ENCODE results near the gene YARS2.

- TF ChIP-seq EZH2 (optimal IDR thresholded peaks at IDR 0.05; ENCODE audit: low read depth, low read length), result no peak
- TF ChIP-seq, protein P1, sequence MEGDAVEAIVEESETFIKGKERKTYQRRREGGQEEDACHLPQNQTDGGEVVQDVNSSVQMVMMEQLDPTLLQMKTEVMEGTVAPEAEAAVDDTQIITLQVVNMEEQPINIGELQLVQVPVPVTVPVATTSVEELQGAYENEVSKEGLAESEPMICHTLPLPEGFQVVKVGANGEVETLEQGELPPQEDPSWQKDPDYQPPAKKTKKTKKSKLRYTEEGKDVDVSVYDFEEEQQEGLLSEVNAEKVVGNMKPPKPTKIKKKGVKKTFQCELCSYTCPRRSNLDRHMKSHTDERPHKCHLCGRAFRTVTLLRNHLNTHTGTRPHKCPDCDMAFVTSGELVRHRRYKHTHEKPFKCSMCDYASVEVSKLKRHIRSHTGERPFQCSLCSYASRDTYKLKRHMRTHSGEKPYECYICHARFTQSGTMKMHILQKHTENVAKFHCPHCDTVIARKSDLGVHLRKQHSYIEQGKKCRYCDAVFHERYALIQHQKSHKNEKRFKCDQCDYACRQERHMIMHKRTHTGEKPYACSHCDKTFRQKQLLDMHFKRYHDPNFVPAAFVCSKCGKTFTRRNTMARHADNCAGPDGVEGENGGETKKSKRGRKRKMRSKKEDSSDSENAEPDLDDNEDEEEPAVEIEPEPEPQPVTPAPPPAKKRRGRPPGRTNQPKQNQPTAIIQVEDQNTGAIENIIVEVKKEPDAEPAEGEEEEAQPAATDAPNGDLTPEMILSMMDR (IDR thresholded peaks at IDR 0.05; ENCODE audit: low read length), result no peak
- TF ChIP-seq EZH2phosphoT487 (IDR thresholded peaks at IDR 0.05; ENCODE audit: low read length), result no peak
Measured at GRCh38 chr12:32789446-32789845, 33.7 kb upstream of the YARS2 start.

Data from MM.1S (cell line).